ENCODE measurements around the gene CDK14. TPM values are rescaled to one million over a fixed set of nuclear protein-coding genes. Genes with fewer than 3 reads are reported as not detected.

Gene CDK14
- total and polyA plus RNA-seq, 2 of the 8 experiments (the other 6 are each of a cell fraction or from before 2014, with no cell fraction given) = 5.5 to 47.3 TPM

GRCh38 chr7:90772410-90772809 is 176.3 kb downstream of the CDK14 start:
- no peaks in the 10 kb centered on the region for H3K79me1 ChIP-seq (ENCODE audit: low read depth, low read length)
- POLR2A ChIA-PET (ENCODE audit: partially characterized antibody) = no interaction called here
- H2BK5ac ChIP-seq (ENCODE audit: low read depth, low read length) = no peak overlapping the region
- no peaks in the 10 kb centered on the region for H3K23me2 ChIP-seq (ENCODE audit: low read depth, low read length)
- H3K4me2 ChIP-seq (ENCODE audit: insufficient read depth in 1 of 2, low read depth in 2 of 2, low read length in 2 of 2) = no peak overlapping the region
- H3K27ac ChIP-seq (ENCODE audit: low read depth, low read length) = no peak overlapping the region
- no peak overlapping the region for H3K4me3 ChIP-seq (ENCODE audit: extremely low read depth in 1 of 4, insufficient read depth in 2 of 4, low read depth in 3 of 4, low read length in 4 of 4)
- no peaks in the 10 kb centered on the region for H4K20me1 ChIP-seq (replicated peaks in 1 of 2; ENCODE audit: control insufficient read depth in 1 of 2, insufficient read depth in 2 of 2, low read length in 2 of 2)
- no peak overlapping the region for H3K56ac ChIP-seq (replicated peaks; ENCODE audit: insufficient read length, low read depth, low read length)
- no peak overlapping the region for H4K5ac ChIP-seq (ENCODE audit: insufficient read length, low read depth, low read length)
- H3K79me2 ChIP-seq (ENCODE audit: control insufficient read depth in 1 of 2, insufficient read depth in 2 of 2, low read length in 2 of 2) = no peaks in the 10 kb centered on the region
- no peaks in the 10 kb centered on the region for H3K36me3 ChIP-seq (ENCODE audit: control insufficient read depth in 2 of 4, insufficient read depth in 4 of 4, low read length in 3 of 4)
- H2BK15ac ChIP-seq (ENCODE audit: low read length) = no peak overlapping the region
- no peak overlapping the region for H4K8ac ChIP-seq (ENCODE audit: extremely low read depth, insufficient read depth, low read length)
- no peak overlapping the region for H2BK12ac ChIP-seq (ENCODE audit: low read depth, low read length)
- CTCF ChIA-PET (ENCODE audit: partially characterized antibody) = no interaction called here
- H3K23ac ChIP-seq (ENCODE audit: insufficient read length) = no peak overlapping the region
- no peak overlapping the region for H2BK20ac ChIP-seq (ENCODE audit: low read length)
- DNase-seq (ENCODE audit: low read depth in 1 of 2, low spot score in 2 of 2) = no peak
- no peak overlapping the region for H3K18ac ChIP-seq (ENCODE audit: extremely low read depth, low read length)
- no peak overlapping the region for H2AFZ ChIP-seq (ENCODE audit: low read length)
- H2BK120ac ChIP-seq (replicated peaks; ENCODE audit: low read depth, low read length) = no peak overlapping the region
- no peaks in the 10 kb centered on the region for H3K4me1 ChIP-seq (replicated peaks in 1 of 4; ENCODE audit: control insufficient read depth in 3 of 4, insufficient read depth in 4 of 4, low read length in 3 of 4)
- 91% methylated on average over 6 of the region's 6 CpGs; no CpG with 5 or more reads in 1 of the 2 experiments for WGBS, 2 experiments (ENCODE audit: extremely low coverage in 1 of 2, insufficient coverage in 1 of 2, insufficient read length in 1 of 2, insufficient replicate concordance in 2 of 2, low coverage in 1 of 2, low lambda C conversion rate in 2 of 2, missing lambda C conversion rate in 1 of 2)
- no peak overlapping the region for H4K91ac ChIP-seq (replicated peaks; ENCODE audit: insufficient read length, low read length)
- no peak for FAIRE-seq
- H3K27me3 ChIP-seq (replicated peaks in 1 of 4; ENCODE audit: control insufficient read depth in 3 of 4, extremely low read depth in 1 of 4, insufficient read depth in 3 of 4, low read length in 3 of 4) = no peaks in the 10 kb centered on the region
- H3K9ac ChIP-seq (replicated peaks in 1 of 4; ENCODE audit: extremely low read depth in 1 of 4, low read depth in 3 of 4, low read length in 3 of 4) = no peak overlapping the region
- H2AK5ac ChIP-seq (ENCODE audit: low read depth, low read length) = no peak overlapping the region
- H3K14ac ChIP-seq (ENCODE audit: insufficient read length) = no peak overlapping the region
- H3K4ac ChIP-seq (replicated peaks; ENCODE audit: insufficient read length, low read depth, low read length) = no peak overlapping the region
- H3K9me3 ChIP-seq (ENCODE audit: insufficient read depth in 2 of 2, low read depth in 1 of 2, low read length in 1 of 2) = no peaks in the 10 kb centered on the region
- TF ChIP-seq BCL11A (IDR thresholded peaks at IDR 0.05; ENCODE audit: low read depth in 2 of 2, low read length in 2 of 2) = no peak
- TF ChIP-seq KDM1A (IDR thresholded peaks at IDR 0.05; ENCODE audit: borderline replicate concordance, low read length) = no peak
- no peak for TF ChIP-seq SP1 (IDR thresholded peaks at IDR 0.05; ENCODE audit: low read depth, low read length)
- TF ChIP-seq JUN (IDR thresholded peaks at IDR 0.05; ENCODE audit: low read depth, low read length) = no peak
- no peak for TF ChIP-seq MAX (IDR thresholded peaks at IDR 0.05)
- no peak for TF ChIP-seq ATF2 (IDR thresholded peaks at IDR 0.05; ENCODE audit: low read length)
- TF ChIP-seq KDM5A (IDR thresholded peaks at IDR 0.05; ENCODE audit: low read length) = no peak
- TF ChIP-seq TEAD4 (IDR thresholded peaks at IDR 0.05; ENCODE audit: low read depth, low read length) = no peak
- TF ChIP-seq RNF2 (IDR thresholded peaks at IDR 0.05; ENCODE audit: borderline replicate concordance, low read depth, low read length, missing control alignments, poor library complexity, severe bottlenecking) = no peak
- no peak for TF ChIP-seq SAP30 (IDR thresholded peaks at IDR 0.05; ENCODE audit: insufficient read depth, insufficient replicate concordance, low read length)
- TF ChIP-seq ATF3 (IDR thresholded peaks at IDR 0.05; ENCODE audit: insufficient read depth, low read depth, low read length) = no peak
